GM19397 (cell line): ENCODE measurements around the gene WDR70.
"Not testable (repeated sequence)": the region's sequence is repeated elsewhere in the genome, so short reads cannot be mapped to it uniquely, and the experiment has no call there.

Source experiments
- ATAC-seq: cut with Tn5 transposase; IDR thresholded peaks from one replicate; pipeline ENCODE4 v1.9.1; 2021; ENCODE audit warnings: mild to moderate bottlenecking, moderate library complexity; ENCODE audit not compliant: unreplicated experiment

Gene WDR70

DNA sequence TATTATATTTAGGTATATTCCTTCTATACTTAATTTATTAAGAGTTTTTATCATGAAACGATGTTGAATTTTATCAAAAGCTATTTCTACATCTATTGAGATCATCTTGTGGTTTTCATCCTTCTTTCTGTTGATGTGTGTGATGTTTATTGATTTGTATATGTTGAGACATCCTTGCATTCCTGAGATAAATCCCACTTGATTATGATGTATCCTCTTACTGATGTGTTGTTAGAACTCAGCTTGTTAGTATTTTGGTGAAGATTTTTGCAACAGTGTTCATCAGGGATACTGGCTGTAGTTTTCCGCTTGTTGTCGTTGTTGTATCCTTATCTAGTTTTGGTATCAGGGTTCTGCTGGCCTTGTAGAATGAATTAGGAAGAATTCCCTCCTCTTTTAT, 247.1 kb downstream of the WDR70 start:
- no peak for ATAC-seq

DNA sequence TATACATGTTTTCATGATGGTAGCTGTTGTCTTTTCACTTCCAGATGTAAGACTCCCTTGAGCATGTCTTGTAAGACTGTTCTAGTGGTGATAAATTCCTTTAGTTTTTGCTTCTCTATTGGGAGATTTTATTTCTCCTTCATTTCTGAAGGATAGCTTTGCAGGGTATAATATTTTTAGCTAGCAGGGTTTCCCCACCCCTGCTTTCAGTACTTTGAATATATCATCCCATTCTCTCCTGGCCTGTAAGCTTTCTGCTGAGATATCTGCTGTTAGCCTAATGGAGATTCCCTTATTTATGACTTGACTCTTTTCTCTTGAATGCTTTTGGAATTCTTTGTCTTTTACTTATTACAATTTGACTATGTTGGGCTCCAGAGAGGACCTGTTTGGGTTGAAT, 249.8 kb downstream of the WDR70 start:
- ATAC-seq: no peak

DNA sequence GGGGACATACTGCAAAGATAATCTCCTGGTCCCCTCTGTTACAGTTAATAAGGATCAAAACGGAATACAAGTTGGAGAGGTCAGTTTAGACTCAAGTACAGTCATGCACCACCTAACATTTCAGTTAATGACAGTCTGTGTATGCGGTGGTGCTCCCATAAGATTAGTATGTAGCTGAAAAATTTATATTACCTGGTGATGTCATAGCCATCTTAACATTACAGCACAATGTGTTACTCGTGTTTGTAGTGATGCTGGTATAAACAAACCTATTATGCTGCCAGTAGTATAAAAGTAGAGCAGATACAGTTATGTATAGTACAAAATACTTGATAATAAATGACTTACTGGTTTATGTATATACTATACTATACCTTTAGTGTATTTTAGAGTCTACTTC, 252.8 kb downstream of the WDR70 start:
- no peak for ATAC-seq

DNA sequence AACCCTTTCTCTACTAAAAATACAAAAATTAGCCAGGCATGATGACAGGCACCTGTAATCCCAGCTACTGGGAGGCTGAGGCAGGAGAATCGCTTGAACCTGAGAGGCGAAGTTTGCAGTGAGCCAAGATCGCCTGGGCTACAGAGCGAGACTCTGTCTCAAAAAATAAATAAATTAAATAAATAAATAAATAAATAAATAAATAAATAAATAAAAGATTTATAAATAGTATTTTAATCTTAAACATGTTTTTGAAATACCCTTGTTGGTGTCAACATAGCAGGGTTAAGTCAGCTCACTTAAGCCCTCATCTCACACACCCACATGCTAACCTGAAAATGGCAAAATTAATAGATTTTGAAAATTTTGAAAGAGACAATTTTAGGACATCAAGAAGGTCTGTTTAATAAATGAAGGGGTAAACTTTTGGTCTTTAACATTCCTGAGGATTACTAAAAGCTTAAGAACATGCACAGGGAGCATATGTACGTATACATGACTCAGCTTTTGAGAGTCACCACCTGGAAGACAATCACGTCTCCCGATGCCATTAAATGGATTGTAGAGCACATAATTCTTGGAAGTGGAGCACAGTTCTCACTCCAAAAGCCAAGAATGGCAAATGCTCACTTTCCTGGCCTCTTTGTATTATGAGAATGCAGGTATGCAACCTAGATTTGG, 258.2 kb downstream of the WDR70 start:
- ATAC-seq: no peak

DNA sequence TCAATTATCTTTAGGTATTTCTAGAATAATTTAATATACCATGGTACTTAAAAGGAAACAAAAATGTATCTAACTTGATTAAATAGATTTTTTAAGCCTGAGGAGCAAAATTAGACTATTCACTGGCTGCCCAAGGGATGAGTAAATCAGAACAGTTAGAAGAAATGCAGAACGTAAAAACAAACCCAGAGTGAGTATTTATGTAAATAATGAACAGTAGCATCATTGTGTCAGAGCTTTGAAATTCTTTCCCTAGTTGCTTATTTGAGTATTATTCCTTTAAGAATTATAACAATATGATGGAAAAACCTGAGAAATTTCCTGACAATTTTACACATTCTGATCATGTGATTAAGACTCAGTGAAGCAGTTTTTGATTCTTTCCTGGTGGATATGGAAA, 259.8 kb downstream of the WDR70 start:
- ATAC-seq: no peak

DNA sequence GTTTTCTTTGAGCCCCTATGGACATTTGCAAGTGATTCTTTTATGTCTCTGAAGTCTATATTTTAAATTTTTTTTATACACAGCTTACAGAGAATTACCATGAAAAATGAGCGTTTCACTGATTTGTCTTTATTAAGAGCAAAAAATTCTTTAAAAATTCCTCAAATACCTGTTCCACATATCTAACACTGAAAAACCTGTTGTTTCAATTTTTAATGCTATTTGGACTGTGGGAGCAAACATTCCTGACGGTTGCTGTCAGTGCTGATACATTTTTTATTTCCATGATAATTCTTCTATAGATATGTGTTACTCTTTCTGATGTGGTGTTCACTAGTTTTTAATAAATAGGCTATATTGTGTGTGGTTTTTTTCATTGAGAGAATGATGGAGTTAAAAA, 261.0 kb downstream of the WDR70 start:
- ATAC-seq: no peak

DNA sequence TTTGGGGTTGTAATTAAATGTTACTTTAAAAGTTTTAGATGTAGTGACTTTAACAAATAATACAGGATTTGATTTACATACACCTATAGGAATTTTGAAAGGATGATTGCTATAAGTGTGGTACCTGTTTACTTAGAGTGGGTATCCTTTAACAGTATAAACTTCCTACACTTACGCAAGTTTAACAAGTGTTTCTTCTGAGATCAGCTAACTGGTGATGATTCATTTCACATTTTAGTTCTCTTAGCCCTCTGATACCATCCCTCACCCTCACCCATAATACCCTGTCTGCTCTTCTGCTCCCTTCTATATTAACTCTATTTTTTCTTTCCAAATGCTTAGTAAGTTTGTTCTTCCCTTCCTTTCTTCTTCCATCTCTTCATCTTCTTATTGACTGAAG, 262.8 kb downstream of the WDR70 start:
- no peak for ATAC-seq

DNA sequence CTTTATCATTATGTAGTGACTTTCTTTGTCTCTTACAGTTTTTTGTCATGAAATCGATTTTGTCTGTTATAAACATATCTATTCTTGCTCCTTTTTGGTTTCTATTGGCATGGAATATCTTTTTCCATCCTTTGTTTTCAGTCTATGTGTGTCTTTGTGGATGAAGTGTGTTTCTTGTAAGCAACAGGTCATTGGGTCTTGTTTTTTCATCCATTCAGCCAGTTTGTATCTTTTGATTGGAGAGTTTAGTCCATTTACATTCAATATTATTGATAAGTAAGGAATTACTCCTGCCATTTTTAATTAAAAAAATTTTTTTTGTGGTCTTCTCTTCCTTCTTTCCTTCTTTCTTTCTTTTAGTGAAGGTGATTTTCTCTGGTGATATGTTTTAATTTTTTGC, 266.6 kb downstream of the WDR70 start:
- ATAC-seq: no peak

DNA sequence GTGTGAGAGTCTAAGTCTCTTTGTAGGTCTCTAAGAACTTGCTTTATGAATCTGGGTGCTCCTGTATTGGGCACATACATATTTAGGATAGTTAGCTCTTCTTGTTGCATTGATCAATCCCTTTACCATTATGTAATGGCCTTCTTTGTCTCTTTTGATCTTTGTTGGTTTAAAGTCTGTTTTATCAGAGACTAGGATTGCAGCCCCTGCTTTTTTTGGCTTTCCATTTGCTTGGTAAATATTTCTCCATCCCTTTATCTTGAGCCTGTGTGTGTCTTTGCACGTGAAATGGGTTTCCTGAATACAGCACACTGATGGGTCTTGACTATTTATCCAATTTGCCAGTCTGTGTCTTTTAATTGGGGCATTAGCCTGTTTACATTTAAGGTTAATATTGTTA, 275.4 kb downstream of the WDR70 start:
- not testable (repeated sequence) for ATAC-seq

DNA sequence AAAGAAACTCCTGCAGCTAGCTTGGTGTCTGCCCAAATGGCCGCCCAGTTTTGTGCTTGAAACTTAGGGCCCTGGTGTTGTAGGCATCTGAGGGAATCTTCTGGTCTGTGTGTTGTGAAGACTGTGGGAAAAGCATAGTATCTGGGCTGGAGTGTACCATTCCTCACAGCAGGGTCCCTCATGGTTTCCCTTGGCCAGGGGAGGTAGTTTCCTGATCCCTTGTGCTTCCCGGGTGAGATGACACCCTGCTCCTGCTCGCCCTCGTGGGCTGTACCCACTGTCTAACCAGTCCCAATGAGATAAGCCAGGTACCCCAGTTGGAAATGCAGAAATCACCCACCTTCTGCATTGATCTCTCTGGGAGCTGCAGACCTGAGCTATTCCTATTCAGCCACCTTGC, 277.9 kb downstream of the WDR70 start:
- ATAC-seq: no peak

DNA sequence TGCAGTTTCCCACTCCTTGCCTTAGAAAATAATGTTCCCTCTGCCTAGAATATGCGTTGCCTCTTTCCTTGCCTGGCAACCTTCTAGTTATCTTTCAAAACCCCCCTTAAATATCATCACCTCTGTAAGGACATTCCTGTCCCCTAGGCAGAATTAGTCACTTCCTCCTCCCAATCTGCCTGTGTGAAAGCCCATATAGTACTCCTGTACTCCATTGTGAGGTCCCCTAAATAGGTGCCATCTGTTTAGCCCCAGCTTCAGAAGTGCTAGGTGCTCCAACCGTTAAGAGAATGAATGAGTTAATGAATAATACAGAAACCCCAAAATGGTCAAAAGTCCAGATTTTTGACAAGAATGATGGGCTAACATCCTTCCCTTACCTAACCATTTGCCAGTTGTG, 279.3 kb downstream of the WDR70 start:
- no peak for ATAC-seq

DNA sequence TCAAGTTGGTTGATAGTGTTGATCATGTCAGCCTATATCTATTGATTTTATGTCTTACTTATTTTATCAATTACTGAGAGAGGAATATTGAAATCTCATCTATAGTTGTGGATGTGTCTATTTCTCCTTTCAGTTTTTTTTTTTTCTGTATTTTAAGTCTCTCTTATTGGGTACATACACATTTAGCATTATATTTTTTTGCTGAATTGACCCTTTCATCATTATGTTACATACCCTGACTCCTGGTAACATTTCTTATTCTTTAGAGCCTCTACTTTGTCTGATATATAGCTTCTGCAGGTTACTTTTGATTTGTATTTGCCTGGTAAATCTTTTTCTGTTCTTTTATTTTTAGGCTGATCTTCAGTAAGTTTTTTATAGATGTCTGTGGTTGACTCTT, 281.2 kb downstream of the WDR70 start:
- ATAC-seq: no peak

DNA sequence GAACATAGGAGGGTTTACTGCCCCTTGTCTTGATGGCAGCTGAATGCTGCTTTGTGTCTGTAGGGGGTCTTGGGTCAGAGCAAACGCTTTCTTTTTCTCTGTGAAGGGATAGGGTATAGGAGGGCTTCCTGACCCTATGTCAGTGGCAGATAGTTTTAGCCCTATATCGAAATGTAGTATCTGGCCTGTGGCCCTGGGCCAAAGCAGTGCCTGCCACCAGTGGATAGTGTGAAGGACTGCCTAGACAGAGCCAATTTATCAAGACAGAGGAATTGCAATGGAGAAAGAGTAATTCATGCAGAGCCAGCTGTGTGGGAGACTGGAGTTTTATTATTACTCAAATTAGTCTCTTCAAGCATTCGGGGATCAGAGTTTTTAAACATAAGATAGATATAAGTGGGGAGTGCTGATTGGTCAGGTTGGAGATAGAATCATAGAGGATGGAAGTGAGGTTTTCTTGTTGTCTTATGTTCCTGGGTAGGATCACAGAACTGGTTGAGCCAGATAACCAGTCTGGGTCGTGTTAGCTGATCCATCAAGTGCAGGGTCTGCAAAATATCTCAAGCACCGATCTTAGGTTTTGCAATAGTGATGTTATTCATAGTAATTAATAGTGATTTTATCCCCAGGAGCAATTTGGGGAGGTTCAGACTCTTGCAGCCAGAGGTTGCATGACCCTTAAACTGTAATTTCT, 282.3 kb downstream of the WDR70 start:
- no peak for ATAC-seq

DNA sequence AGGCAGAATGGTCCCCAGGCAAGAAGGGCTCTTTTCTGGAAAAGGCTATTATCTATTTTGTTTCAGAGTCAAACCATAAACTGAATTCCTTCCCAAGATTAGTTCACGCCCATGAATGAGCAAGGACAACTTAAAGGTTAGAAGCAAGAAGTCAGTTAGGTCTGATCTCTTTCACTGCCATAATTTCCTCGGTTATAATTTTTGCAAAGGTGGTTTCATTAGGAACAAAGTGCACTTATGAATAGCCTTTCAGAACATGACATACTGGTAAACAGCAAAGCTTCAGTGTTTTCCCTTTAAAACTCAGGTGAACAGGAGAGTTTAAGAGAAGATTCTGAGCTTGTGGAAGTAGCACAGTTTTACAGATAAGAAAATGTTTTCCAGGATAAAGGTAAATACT, 282.8 kb downstream of the WDR70 start:
- ATAC-seq: no peak

DNA sequence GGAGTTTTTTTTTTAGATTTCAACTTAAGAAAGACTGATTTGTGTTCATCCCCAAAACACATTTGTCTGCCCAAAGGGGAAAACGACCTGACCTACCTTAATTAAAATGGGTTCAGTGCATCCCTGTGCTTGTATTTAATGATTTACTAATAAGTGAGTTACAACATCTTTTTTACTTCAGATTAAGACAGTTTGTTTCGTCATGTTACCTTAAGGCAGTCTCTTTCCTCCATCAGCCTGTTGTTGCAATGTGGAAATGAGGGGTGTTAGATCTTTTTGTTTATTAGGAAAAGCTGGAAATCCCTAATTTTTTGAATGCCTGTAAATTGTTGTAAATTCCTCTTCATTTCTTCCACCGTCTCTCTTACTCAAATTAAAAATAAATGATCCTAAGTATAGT, 283.2 kb downstream of the WDR70 start:
- ATAC-seq: no peak

DNA sequence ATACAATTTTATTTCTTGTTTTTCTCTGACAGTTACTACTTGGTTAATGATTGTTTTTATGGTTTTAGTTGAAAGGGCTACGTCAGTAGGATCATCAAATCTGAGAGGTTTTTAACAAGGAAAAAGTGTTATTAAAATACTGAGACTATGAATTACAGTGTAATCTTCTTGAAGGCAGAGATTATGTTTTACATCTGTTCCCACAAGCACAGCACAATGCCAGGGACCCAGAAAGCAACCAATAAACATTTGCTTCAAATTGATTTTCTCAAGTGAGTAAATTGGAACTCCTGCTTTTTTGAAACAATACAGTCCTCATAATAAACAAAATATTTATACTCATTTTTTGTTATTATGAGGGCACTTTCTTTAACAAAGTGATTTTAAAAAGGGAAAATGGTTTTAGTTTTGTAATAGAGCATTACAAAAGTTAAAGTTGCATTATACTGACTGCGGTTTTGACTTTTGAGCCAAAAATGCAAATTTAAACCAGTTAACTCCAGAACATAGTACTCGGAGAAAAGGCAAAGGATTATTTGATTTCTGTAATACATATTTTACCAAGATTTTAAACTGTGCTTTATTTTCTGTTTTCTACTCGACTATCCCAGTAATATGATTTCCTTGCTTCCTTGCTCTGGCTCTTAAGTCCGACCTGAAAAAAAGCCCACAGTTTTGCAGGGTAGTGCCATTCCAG, 283.8 kb downstream of the WDR70 start:
- ATAC-seq: no peak

DNA sequence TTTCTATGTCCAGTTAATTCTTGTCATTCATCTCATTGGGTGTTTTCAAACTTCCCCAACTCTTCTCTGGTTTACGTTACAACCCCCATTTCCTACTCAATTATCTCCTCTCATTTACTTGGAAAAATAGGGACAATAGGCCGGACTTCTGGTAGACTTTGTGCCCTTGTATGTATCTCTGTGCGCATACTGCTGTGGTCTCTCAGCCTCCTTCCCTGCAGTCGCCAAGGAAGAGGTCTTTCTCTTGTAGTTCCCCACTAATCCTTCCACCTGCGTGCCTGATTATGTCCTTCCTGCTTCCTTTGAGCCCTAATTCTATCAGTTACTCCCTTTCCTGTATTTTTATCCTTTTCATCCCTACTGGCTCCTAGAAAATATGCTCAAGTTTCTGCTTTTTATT, 284.4 kb downstream of the WDR70 start:
- ATAC-seq: no peak

DNA sequence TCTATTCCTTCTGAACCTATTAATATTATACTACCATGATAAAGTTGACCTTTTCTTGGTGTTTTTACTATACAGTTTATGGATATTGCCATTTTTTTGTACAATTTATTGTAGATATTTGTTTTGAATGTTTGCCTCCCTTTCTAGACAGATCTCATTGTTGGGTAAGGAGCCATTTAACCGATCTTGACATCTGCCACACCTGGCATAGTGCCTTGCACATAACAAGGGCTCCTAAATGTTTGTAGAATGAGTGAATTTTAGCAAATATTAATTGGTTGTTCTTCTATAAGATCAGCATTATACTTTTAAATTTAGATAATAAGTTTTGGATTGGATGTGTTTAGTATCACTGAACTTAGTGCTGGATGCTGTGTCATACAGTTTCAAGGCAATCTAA, 285.4 kb downstream of the WDR70 start:
- ATAC-seq: no peak

DNA sequence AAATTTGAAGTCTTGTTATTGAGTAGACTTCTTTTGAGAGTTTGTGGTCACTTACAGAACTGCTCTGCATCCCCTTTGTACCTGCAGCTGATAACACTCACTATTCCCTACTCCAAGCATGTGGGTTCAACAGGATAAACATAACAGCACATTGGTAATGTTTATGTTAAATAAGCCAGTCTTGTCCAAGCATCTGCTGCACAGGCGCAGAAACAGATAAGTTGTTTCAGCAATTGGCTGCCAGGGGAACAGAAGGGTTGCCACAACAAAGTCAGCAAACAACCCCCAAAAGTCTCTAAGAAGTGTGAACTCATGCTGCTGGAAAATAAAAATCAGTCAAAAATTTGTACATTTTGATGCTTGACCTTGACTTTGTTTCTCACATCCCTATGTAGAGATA, 286.2 kb downstream of the WDR70 start:
- no peak for ATAC-seq

DNA sequence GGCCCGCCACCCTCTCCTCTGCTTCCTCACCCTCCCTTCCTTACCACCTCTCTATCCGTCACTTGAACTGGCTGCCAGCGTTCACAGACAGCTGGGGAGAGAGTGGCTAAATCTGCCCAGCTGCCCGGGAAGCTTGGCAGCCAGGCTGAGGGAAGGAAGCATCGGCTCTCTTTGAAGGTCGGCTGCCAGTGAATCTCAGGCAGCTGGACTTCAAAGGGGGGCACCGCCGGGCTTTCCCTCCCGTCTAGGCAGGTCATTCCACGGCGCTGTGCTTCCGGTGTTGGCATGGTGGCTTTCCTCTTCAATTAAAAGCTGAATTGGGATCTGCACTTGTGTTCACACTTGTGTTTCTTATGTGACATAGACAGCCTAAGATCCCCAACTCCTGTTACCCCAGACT, 286.8 kb downstream of the WDR70 start:
- no peak for ATAC-seq

DNA sequence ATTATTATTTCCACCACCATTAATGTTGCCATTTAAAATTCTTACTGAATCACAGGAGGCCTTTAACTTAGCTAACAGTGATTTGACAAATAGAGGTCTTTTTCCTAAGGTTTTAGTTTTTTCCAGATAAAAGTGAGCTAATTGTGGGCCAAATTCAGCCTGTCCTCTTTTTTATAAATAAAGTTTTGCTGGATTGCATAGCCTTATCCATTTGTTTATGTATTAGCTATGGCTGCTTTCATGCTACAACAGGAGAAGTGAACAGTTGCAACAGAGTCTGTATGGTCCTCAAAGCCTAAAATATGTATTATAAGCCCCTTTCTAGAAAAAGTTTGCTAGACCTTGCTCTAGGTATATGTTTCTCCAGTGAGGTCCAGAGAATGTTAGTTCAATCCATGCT, 288.3 kb downstream of the WDR70 start:
- no peak for ATAC-seq

DNA sequence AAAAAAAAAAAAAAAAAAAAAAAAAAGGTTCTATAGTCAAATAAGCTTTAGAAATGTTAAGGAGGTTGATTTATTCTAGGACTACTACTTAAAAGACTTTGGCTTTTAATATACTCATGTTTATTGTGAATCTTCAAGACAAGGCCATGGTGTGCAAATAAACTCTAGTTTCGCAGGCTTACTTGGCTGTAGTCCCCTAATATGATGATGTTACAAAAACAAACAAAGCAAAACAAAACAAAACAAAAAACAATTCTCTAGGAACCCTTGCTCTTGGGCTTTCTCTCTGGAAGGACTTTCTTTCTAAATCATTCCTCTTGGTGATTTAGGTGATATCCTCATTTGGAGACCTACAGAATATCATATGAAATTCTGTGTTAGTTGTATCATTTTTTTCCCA, 288.7 kb downstream of the WDR70 start:
- ATAC-seq: no peak
